Activated naive CD8-positive, alpha-beta T cell (primary cell): Measurements from ENCODE around the gene RPTOR.
A peak's percentile ranks its signal among the peaks of the same experiment; 100 is the strongest.

ENCODE experiments used
- H3K27ac Mint-ChIP-seq: one replicate; pipeline ENCODE4 v1.8.0; 2021; ENCODE audit warnings: mixed read lengths
- H3K27me3 Mint-ChIP-seq: one replicate; pipeline ENCODE4 v1.8.0; 2021; ENCODE audit warnings: mixed read lengths
- H3K36me3 Mint-ChIP-seq: one replicate; pipeline ENCODE4 v1.8.0; 2021; ENCODE audit warnings: mixed read lengths
- H3K4me1 Mint-ChIP-seq: one replicate; pipeline ENCODE4 v1.8.0; 2021; ENCODE audit warnings: low read depth, mixed read lengths
- H3K4me3 Mint-ChIP-seq: one replicate; pipeline ENCODE4 v1.8.0; 2021; ENCODE audit warnings: mild to moderate bottlenecking, mixed read lengths
- H3K9me3 Mint-ChIP-seq: one replicate; pipeline ENCODE4 v1.8.0; 2021; ENCODE audit warnings: low read depth, mixed read lengths

Gene RPTOR

GRCh38 chr17:80855948-80856862 lies 311.6 kb downstream of the RPTOR start:
- peaks cover 51% of the 10 kb centered on the region for H3K4me1 Mint-ChIP-seq
- H3K36me3 Mint-ChIP-seq: peaks cover 13% of the 10 kb centered on the region
- no peaks in the 10 kb centered on the region for H3K27me3 Mint-ChIP-seq
- peak overlapping the region; percentile 68 for H3K4me3 Mint-ChIP-seq
- H3K27ac Mint-ChIP-seq: peak overlapping the region; percentile 98
- no peaks in the 10 kb centered on the region for H3K9me3 Mint-ChIP-seq

GRCh38 chr17:80856863-80857755 lies 312.5 kb downstream of the RPTOR start:
- peaks cover 54% of the 10 kb centered on the region for H3K4me1 Mint-ChIP-seq
- no peaks in the 10 kb centered on the region for H3K9me3 Mint-ChIP-seq
- peak overlapping the region; percentile 98 for H3K27ac Mint-ChIP-seq
- H3K27me3 Mint-ChIP-seq: no peaks in the 10 kb centered on the region
- peaks cover 14% of the 10 kb centered on the region for H3K36me3 Mint-ChIP-seq
- peak overlapping the region; percentile 68 for H3K4me3 Mint-ChIP-seq

- no peak overlapping the region for H3K4me3 Mint-ChIP-seq
- no peaks in the 10 kb centered on the region for H3K9me3 Mint-ChIP-seq
- peak overlapping the region; percentile 98 for H3K27ac Mint-ChIP-seq
- H3K4me1 Mint-ChIP-seq: peaks cover 60% of the 10 kb centered on the region
- peaks cover 16% of the 10 kb centered on the region for H3K36me3 Mint-ChIP-seq
- H3K27me3 Mint-ChIP-seq: no peaks in the 10 kb centered on the region
Observed at GRCh38 chr17:80857756-80858171, 313.1 kb downstream of the RPTOR start.

- Mint-ChIP-seq H3K9me3 (no peaks in the 10 kb centered on the region), H3K27me3 (no peaks in the 10 kb centered on the region), H3K4me1 (peaks cover 66% of the 10 kb centered on the region), H3K27ac (peak overlapping the region; percentile 98), H3K4me3 (no peak overlapping the region), H3K36me3 (peaks cover 19% of the 10 kb centered on the region)
Observed at GRCh38 chr17:80858301-80859001, 313.8 kb downstream of the RPTOR start.

- peak overlapping the region; percentile 98 for H3K27ac Mint-ChIP-seq
- no peaks in the 10 kb centered on the region for H3K9me3 Mint-ChIP-seq
- no peaks in the 10 kb centered on the region for H3K27me3 Mint-ChIP-seq
- no peak overlapping the region for H3K4me3 Mint-ChIP-seq
- peaks cover 19% of the 10 kb centered on the region for H3K36me3 Mint-ChIP-seq
- peaks cover 73% of the 10 kb centered on the region for H3K4me1 Mint-ChIP-seq
Observed at GRCh38 chr17:80859002-80859941, 314.6 kb downstream of the RPTOR start.

GRCh38 chr17:80860101-80860671 lies 315.5 kb downstream of the RPTOR start:
- Mint-ChIP-seq H3K27ac (peak overlapping the region; percentile 91), H3K36me3 (peaks cover 19% of the 10 kb centered on the region), H3K27me3 (no peaks in the 10 kb centered on the region), H3K4me3 (no peak overlapping the region), H3K9me3 (no peaks in the 10 kb centered on the region), H3K4me1 (peaks cover 74% of the 10 kb centered on the region)

GRCh38 chr17:80860703-80861417 lies 316.2 kb downstream of the RPTOR start:
- Mint-ChIP-seq H3K27me3 (no peaks in the 10 kb centered on the region), H3K9me3 (no peaks in the 10 kb centered on the region), H3K4me1 (peaks cover 73% of the 10 kb centered on the region), H3K36me3 (peaks cover 17% of the 10 kb centered on the region), H3K27ac (peak overlapping the region; percentile 91), H3K4me3 (no peak overlapping the region)

- Mint-ChIP-seq H3K4me3 (no peak overlapping the region), H3K27me3 (no peaks in the 10 kb centered on the region), H3K9me3 (no peaks in the 10 kb centered on the region), H3K27ac (peak overlapping the region; percentile 91), H3K4me1 (peaks cover 70% of the 10 kb centered on the region), H3K36me3 (peaks cover 11% of the 10 kb centered on the region)
Observed at GRCh38 chr17:80861418-80861815, 316.8 kb downstream of the RPTOR start.

- Mint-ChIP-seq H3K27ac (peak overlapping the region; percentile 91), H3K4me1 (peaks cover 68% of the 10 kb centered on the region), H3K9me3 (no peaks in the 10 kb centered on the region), H3K4me3 (no peak overlapping the region), H3K36me3 (peaks cover 8% of the 10 kb centered on the region), H3K27me3 (no peaks in the 10 kb centered on the region)
Observed at GRCh38 chr17:80861892-80862291, 317.3 kb downstream of the RPTOR start.

- Mint-ChIP-seq H3K4me3 (no peak overlapping the region), H3K4me1 (peaks cover 66% of the 10 kb centered on the region), H3K27ac (peak overlapping the region; percentile 91), H3K9me3 (no peaks in the 10 kb centered on the region), H3K27me3 (no peaks in the 10 kb centered on the region), H3K36me3 (peaks cover 8% of the 10 kb centered on the region)
Observed at GRCh38 chr17:80862481-80862961, 317.9 kb downstream of the RPTOR start.

GRCh38 chr17:80862978-80863377 lies 318.3 kb downstream of the RPTOR start:
- Mint-ChIP-seq H3K27me3 (no peaks in the 10 kb centered on the region), H3K4me1 (peaks cover 70% of the 10 kb centered on the region), H3K9me3 (no peaks in the 10 kb centered on the region), H3K36me3 (peaks cover 8% of the 10 kb centered on the region), H3K4me3 (no peak overlapping the region), H3K27ac (peak overlapping the region; percentile 77)

GRCh38 chr17:80863626-80864025 lies 319.0 kb downstream of the RPTOR start:
- Mint-ChIP-seq H3K36me3 (peaks cover 8% of the 10 kb centered on the region), H3K9me3 (no peaks in the 10 kb centered on the region), H3K27me3 (no peaks in the 10 kb centered on the region), H3K4me1 (peaks cover 73% of the 10 kb centered on the region), H3K27ac (peak overlapping the region; percentile 77), H3K4me3 (no peak overlapping the region)

GRCh38 chr17:80864751-80865150 lies 320.1 kb downstream of the RPTOR start:
- H3K4me1 Mint-ChIP-seq: peaks cover 72% of the 10 kb centered on the region
- peak overlapping the region; percentile 61 for H3K27ac Mint-ChIP-seq
- no peak overlapping the region for H3K4me3 Mint-ChIP-seq
- no peaks in the 10 kb centered on the region for H3K9me3 Mint-ChIP-seq
- no peaks in the 10 kb centered on the region for H3K27me3 Mint-ChIP-seq
- peaks cover 6% of the 10 kb centered on the region for H3K36me3 Mint-ChIP-seq
